Right atrium auricular region (tissue), 2 donors: ENCODE data around the gene FKBP5. TPM values are rescaled to one million over a fixed set of nuclear protein-coding genes. Genes with fewer than 3 reads are reported as not detected.

Experiments used
- DNase-seq: peaks from one replicate; pipeline ENCODE4 v3.0.0-alpha.2; 2019; ENCODE audit warnings: low spot score
- H3K27ac ChIP-seq, 2 donors: fragments of 200-600 bp; sonication (generic); 1 replicate in 1 of 2; 2 replicates in 1 of 2; pipeline ENCODE4 v1.5.1; 2016 to 2019
- H3K27me3 ChIP-seq, 2 donors: fragments of 200-600 bp; sonication (generic); one replicate each; pipeline versions ENCODE4 v1.5.1 to v1.6.0; 2017 to 2019
- H3K36me3 ChIP-seq: fragments of 200-600 bp; sonication (generic); one replicate; pipeline ENCODE4 v1.5.1; 2016
- H3K4me1 ChIP-seq, 2 donors: fragments of 200-600 bp; sonication (generic); one replicate each; pipeline versions ENCODE4 v1.5.1 to v1.6.0; 2017 to 2019
- H3K4me3 ChIP-seq, 2 donors: fragments of 200-600 bp; sonication (generic); 1 replicate in 1 of 2; 2 replicates in 1 of 2; pipeline ENCODE4 v1.5.1; 2017 to 2019; ENCODE audit warnings: mild to moderate bottlenecking in 1 of 2, moderate library complexity in 1 of 2
- H3K9me3 ChIP-seq, 2 donors: fragments of 200-600 bp; sonication (generic); one replicate each; pipeline ENCODE4 v1.5.1; 2019
- CTCF ChIP-seq, 2 donors: fragments of 200-600 bp; sonication (generic); IDR thresholded peaks; one replicate each; pipeline ENCODE4 v1.5.1; 2019; ENCODE audit warnings: antibody characterized with exemption in 2 of 2
- total RNA-seq, 2 donors: library from RNA; depleted of rRNA; stranded (reverse); fragments of >200 nt; gene quantifications; one replicate each; pipeline ENCODE4 v1.1.0, GENCODE V29; 2016

The FKBP5 gene
- total RNA-seq, 2 donors from 2014 or later: 135 TPM

GRCh38 chr6:35725081-35725708 lies 36.5 kb upstream of the FKBP5 start:
- Histone ChIP-seq H3K27ac (peak overlapping the region; percentile 100), H3K36me3 (no peaks in the 10 kb centered on the region), H3K4me3 (no peak overlapping the region), H3K27me3 (no peaks in the 10 kb centered on the region), H3K9me3 (no peaks in the 10 kb centered on the region), H3K4me1 (peaks cover 0 to 98% of the 10 kb centered on the region in 2 donors)
- DNase-seq: no peak
- TF ChIP-seq CTCF (IDR thresholded peaks at IDR 0.05): no peak

GRCh38 chr6:35724471-35724870 lies 35.8 kb upstream of the FKBP5 start:
- Histone ChIP-seq H3K9me3 (no peaks in the 10 kb centered on the region), H3K4me1 (peaks cover 0 to 98% of the 10 kb centered on the region in 2 donors), H3K36me3 (no peaks in the 10 kb centered on the region), H3K27ac (peak overlapping the region; percentile 100), H3K27me3 (no peaks in the 10 kb centered on the region), H3K4me3 (no peak overlapping the region)
- no peak for DNase-seq
- TF ChIP-seq CTCF (IDR thresholded peaks at IDR 0.05): no peak

GRCh38 chr6:35724059-35724458 lies 35.3 kb upstream of the FKBP5 start:
- no peak for TF ChIP-seq CTCF (IDR thresholded peaks at IDR 0.05)
- DNase-seq: no peak
- Histone ChIP-seq H3K4me3 (no peak overlapping the region), H3K9me3 (no peaks in the 10 kb centered on the region), H3K4me1 (peaks cover 0 to 98% of the 10 kb centered on the region in 2 donors), H3K36me3 (no peaks in the 10 kb centered on the region), H3K27ac (peak overlapping the region; percentile 100), H3K27me3 (no peaks in the 10 kb centered on the region)

- Histone ChIP-seq H3K9me3 (no peaks in the 10 kb centered on the region), H3K27ac (peak overlapping the region; percentile 100), H3K27me3 (no peaks in the 10 kb centered on the region), H3K36me3 (no peaks in the 10 kb centered on the region), H3K4me1 (peaks cover 0 to 98% of the 10 kb centered on the region in 2 donors), H3K4me3 (no peak overlapping the region)
- no peak for DNase-seq
- TF ChIP-seq CTCF (IDR thresholded peaks at IDR 0.05): no peak
Measured at GRCh38 chr6:35723587-35723986, 34.9 kb upstream of the FKBP5 start.

GRCh38 chr6:35722121-35722761 lies 33.5 kb upstream of the FKBP5 start:
- H3K4me3 ChIP-seq: no peak overlapping the region
- H3K9me3 ChIP-seq: no peaks in the 10 kb centered on the region
- peaks cover 0 to 100% of the 10 kb centered on the region in 2 donors for H3K4me1 ChIP-seq
- H3K36me3 ChIP-seq: no peaks in the 10 kb centered on the region
- H3K27me3 ChIP-seq: no peaks in the 10 kb centered on the region
- no peak for DNase-seq
- H3K27ac ChIP-seq: peak overlapping the region; percentile 100
- no peak for TF ChIP-seq CTCF (IDR thresholded peaks at IDR 0.05)
